GM12801 (cell line): ENCODE measurements around the gene RPS6KB2.

ENCODE experiments used
- TF ChIP-seq, protein P1 (sequence below): IDR thresholded peaks from one replicate; pipeline ENCODE4 v1.5.1; 2011; ENCODE audit warnings: control low read depth; ENCODE audit not compliant: insufficient read length; ENCODE audit errors: extremely low read depth

Gene RPS6KB2

DNA sequence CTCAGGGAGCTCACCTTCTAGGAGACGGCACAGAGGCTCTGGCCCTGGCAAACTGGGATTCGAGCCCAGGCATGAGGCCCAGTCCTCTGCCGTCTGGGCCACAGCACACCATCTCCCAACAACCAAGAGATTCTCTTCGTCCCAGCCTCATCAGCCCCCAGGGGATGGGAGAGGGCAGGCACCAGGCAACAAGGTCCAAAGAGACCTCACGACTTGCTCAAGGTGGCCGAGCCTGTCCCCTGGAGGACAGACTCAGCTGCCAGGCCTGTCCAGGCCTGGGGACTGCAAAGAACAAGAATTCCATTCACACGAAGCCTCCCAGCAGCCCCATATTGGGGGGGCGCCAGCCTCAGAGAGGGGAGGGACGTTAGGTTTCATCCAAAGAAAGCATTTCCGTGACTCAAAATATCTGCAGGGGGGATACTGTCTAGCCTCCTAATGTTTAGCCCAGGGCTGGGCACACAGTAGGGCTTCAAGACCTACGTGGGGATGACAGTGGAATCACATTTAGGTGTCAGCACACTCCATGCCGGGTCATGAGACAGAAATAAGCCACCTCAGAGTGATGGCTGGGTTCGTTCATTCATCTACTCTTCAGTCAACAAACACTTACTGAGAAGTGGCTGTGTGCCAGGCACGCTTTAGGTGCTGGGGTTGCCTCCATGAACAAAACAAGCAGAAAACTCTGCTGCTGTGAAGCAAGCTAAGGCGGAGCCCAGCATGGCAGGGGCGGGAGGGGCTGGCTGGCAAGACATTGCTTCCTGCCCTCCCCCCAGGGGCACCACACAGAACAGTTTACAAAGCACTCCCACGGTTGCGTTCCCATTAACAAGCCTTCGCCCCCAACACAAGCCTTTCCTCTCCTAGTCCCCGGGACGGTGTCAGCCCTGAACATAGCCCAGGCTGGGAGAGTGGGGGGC, 11.6 kb upstream of the RPS6KB2 start:
- TF ChIP-seq, protein P1, sequence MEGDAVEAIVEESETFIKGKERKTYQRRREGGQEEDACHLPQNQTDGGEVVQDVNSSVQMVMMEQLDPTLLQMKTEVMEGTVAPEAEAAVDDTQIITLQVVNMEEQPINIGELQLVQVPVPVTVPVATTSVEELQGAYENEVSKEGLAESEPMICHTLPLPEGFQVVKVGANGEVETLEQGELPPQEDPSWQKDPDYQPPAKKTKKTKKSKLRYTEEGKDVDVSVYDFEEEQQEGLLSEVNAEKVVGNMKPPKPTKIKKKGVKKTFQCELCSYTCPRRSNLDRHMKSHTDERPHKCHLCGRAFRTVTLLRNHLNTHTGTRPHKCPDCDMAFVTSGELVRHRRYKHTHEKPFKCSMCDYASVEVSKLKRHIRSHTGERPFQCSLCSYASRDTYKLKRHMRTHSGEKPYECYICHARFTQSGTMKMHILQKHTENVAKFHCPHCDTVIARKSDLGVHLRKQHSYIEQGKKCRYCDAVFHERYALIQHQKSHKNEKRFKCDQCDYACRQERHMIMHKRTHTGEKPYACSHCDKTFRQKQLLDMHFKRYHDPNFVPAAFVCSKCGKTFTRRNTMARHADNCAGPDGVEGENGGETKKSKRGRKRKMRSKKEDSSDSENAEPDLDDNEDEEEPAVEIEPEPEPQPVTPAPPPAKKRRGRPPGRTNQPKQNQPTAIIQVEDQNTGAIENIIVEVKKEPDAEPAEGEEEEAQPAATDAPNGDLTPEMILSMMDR: no peak

DNA sequence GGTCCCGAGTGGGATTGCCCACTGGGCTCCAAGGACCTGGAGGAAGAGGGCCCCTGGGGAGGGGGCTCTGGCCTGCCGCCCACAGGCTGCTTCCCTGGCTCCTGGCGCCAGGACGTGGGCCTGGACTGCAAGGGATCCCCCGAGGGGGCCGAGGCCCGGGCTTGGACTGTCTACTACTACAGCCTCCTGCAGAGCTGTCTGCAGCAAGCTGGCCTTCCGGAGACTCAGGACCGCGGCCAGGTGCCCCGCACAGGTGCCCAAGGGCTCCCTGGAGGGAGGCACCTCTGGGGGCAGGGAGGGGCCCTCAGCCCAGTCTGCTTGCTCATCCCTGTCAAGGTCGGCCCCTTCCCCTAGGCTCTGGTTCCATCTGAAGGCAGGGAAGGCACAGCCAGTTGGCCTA, 10.9 kb upstream of the RPS6KB2 start:
- TF ChIP-seq, protein P1: no peak

DNA sequence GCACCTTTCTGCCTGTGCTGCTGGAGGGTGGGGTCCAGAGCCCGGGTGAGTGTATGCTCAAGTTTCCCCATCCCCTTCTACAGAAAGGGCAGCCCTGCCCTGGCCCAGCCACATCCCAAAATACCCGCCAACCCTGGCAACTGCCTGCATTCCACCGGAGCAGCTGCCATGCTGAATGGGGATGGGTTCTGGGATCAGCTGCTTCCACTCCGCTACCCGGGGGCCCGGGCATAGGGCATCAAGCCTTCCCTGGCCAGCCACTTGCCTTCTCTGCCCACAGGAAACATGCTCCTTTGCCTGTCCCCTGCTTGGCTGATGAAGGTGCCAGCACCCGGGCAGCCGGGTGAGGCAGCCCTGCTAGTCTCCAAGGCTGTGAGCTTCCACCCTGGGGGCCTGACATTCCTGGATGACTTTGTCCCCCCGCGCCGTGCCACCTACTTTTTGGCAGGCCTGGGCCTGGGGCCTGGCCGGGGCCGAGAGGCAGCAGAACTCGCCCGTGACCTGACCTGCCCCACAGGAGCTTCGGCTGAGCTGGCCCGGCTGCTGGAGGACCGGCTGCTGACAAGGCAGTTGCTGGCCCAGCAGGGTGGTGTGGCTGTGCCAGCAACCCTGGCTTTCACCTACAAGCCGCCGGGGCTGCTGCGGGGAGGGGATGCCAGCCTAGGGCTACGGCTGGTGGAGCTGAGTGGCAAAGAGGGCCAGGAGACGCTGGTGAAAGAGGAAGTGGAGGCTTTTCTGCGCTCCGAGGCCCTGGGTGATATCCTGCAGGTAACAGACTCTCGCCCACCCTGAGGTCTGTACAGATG, 9.6 kb upstream of the RPS6KB2 start:
- TF ChIP-seq, protein P1: no peak

DNA sequence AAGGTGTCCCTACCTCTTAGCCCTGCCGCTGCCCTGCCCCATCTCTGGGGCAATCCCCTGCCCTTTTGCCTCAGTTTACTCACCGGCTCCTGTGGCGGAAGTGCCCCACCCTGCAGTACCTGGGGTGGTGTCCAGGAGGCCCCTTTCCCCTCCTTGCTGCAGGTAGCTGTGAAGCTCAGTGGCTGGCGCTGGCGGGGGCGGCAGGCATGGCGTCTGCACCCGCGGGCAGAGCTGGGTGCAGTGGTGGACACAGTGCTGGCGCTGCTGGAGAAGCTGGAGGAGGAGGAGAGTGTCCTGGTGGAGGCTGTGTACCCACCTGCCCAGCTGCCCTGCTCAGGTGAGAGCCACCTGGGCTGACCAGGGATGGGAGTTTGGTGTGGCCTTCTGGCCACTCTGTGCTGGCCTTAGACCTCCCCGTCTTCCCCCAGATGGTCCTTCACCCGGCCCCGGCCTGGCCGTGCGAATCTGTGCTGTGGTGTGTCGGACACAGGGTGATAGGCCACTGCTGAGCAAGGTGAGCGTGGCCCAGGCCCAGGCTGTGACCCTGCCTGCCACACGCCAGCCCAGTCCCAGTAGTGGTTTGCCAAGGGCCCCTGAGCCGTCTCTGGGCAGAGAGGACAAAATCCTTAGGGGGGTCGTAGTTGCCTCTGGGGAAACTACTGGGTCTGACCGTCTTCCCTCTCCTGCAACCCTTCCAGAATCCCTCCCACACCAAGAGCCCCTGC, 8.8 kb upstream of the RPS6KB2 start:
- TF ChIP-seq, protein P1: no peak

DNA sequence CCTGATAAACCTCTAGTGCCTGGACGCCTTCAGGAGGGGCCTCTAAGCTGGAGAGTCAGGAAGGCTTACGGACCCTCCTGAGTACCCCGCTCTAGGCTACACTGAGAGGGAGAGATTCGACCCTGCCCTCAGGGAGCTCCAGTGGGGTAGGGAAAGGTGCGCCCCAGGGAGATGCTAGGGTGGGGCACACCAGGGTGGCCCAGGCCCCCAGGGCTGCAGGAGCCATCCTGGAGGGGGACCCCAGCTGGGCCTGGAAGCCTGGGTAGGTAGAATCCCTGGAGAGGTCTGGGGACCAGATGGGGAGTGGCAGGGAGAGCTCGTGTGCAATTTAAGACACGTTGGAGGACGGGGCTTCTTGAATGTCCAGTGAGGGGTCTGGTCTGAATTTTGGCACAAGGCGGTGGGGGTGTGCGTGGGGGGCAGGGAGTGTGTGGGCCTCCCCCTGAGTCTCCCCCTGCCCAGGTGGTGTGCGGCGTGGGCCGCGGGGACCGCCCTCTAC, 8.1 kb upstream of the RPS6KB2 start:
- TF ChIP-seq, protein P1: no peak

DNA sequence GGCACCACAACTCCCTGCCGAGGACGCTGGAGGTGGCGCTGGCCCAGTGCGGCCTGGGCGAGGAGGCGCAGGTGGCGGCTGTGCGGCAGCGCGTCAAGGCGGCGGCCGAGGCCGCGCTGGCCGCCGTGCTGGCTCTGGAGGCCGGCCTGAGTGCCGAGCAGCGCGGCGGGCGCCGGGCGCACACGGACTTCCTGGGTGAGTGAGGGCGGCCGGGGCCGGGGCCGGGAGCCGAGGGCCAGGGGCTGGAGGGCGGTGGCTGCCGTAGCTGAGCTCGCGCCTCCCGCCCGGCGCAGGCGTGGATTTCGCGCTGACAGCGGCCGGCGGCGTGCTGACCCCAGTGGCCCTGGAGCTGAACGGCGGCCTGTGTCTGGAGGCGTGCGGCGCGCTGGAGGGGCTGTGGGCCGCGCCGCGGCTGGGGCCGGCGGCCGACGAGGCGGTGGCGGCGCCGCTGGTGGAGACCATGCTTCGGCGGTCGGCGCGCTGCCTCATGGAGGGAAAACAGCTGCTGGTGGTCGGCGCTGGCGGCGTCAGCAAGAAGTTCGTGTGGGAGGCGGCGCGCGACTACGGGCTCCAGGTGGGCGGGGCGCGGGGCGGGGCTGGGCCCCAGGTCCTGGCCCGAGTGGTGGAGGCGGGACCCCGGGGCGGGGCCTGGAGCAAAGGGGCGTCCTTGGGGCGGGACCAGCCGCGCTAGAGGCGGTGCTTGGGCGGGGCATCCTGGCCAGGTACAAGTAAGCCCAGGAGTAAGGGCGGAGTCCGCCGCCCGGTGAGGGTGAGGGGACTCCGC, 7.5 kb upstream of the RPS6KB2 start:
- TF ChIP-seq, protein P1: no peak
